ENCODE measurements around the gene FNIP2.
"Not testable (repeated sequence)": the region's sequence is repeated elsewhere in the genome, so short reads cannot be mapped to it uniquely, and the experiment has no call there.

FNIP2 gene

GRCh38 chr4:158927774-158928173, 158.9 kb downstream of the FNIP2 start:
- not testable (repeated sequence) for DNase-seq

- DNase-seq, result no peak
These were observed 161.3 kb downstream of the FNIP2 start for GRCh38 chr4:158929939-158930638.

GRCh38 chr4:158930639-158930972, 161.8 kb downstream of the FNIP2 start:
- no peak for DNase-seq

GRCh38 chr4:158933236-158933635, 164.4 kb downstream of the FNIP2 start:
- no peak for DNase-seq

GRCh38 chr4:158934996-158935669, 166.3 kb downstream of the FNIP2 start:
- no peak for DNase-seq

GRCh38 chr4:158936238-158936637, 167.4 kb downstream of the FNIP2 start:
- no peak for DNase-seq

GRCh38 chr4:158938220-158939044, 169.6 kb downstream of the FNIP2 start:
- DNase-seq, result no peak

- no peak for DNase-seq
These were observed 171.4 kb downstream of the FNIP2 start for GRCh38 chr4:158940271-158940670.

- no peak for DNase-seq
These were observed 172.5 kb downstream of the FNIP2 start for GRCh38 chr4:158941321-158941720.

- no peak for DNase-seq
These were observed 173.1 kb downstream of the FNIP2 start for GRCh38 chr4:158941895-158942294.

- DNase-seq, result no peak
These were observed 176.8 kb downstream of the FNIP2 start for GRCh38 chr4:158945529-158946108.

GRCh38 chr4:158946825-158947224, 178.0 kb downstream of the FNIP2 start:
- no peak for DNase-seq

GRCh38 chr4:158948071-158948470, 179.2 kb downstream of the FNIP2 start:
- no peak for DNase-seq

- DNase-seq, result no peak
These were observed 180.3 kb downstream of the FNIP2 start for GRCh38 chr4:158949099-158949498.

GRCh38 chr4:158952221-158952774, 183.5 kb downstream of the FNIP2 start:
- not testable (repeated sequence) for DNase-seq

- not testable (repeated sequence) for DNase-seq
These were observed 187.5 kb downstream of the FNIP2 start for GRCh38 chr4:158956345-158956744.

GRCh38 chr4:158956918-158957317, 188.1 kb downstream of the FNIP2 start:
- DNase-seq, result not testable (repeated sequence)

Measured in Kasumi-1 (cell line).